CD4-positive, CD25-positive, alpha-beta regulatory T cell (primary cell): ENCODE results near the gene ATP2B3. TPM values are rescaled to one million over a fixed set of nuclear protein-coding genes. Genes with fewer than 3 reads are reported as not detected.
A peak's percentile ranks its signal among the peaks of the same experiment; 100 is the strongest.

Source experiments
- ATAC-seq, 2 donors: fragments of 150-1000 bp; cut with Tn5 transposase; one replicate each; pipeline ENCODE4 v1.10.0; 2021; ENCODE audit warnings: low read depth in 2 of 2, moderate number of reproducible peaks in 2 of 2, moderate library complexity in 1 of 2
- DNase-seq, 3 donors: peaks; one replicate each; pipeline versions ENCODE4 v3.0.0 to v3.0.0-alpha.2; 2012 to 2022; ENCODE audit warnings: mixed read lengths in 1 of 3
- H3K27ac ChIP-seq: one replicate; pipeline ENCODE4 v1.7.0; 2013; ENCODE audit warnings: mild to moderate bottlenecking, low read length; ENCODE audit not compliant: insufficient read depth, poor library complexity, severe bottlenecking
- H3K27me3 ChIP-seq: one replicate; pipeline ENCODE4 v1.7.0; 2013; ENCODE audit warnings: low read length; ENCODE audit not compliant: control insufficient read depth, insufficient read depth
- H3K36me3 ChIP-seq: one replicate; pipeline ENCODE4 v1.7.0; 2013; ENCODE audit warnings: mild to moderate bottlenecking, low read length, moderate library complexity; ENCODE audit not compliant: control insufficient read depth, insufficient read depth
- H3K4me1 ChIP-seq: 2 replicates; pipeline ENCODE4 v1.7.0; 2013; ENCODE audit warnings: mild to moderate bottlenecking, low read length; ENCODE audit not compliant: insufficient read depth, control insufficient read depth, poor library complexity, severe bottlenecking
- H3K4me3 ChIP-seq: one replicate; pipeline ENCODE4 v1.7.0; 2013; ENCODE audit warnings: low read depth, mild to moderate bottlenecking, low read length, moderate library complexity
- H3K9me3 ChIP-seq, 2 experiments: 1 replicate in 1 of 2; 2 replicates in 1 of 2; pipeline ENCODE4 v1.7.0; 2013; ENCODE audit warnings: low read length in 2 of 2, mild to moderate bottlenecking in 1 of 2, moderate library complexity in 1 of 2; ENCODE audit not compliant: control insufficient read depth in 2 of 2
- H3K27ac Mint-ChIP-seq, 3 donors: one replicate each; pipeline ENCODE4 v1.8.0; 2020 to 2022; ENCODE audit warnings: mild to moderate bottlenecking in 3 of 3, mixed read lengths in 3 of 3, moderate library complexity in 2 of 3
- H3K27me3 Mint-ChIP-seq: one replicate; pipeline ENCODE4 v1.8.0; 2022; ENCODE audit warnings: mild to moderate bottlenecking, mixed read lengths
- H3K36me3 Mint-ChIP-seq: one replicate; pipeline ENCODE4 v1.8.0; 2020; ENCODE audit warnings: mixed read lengths
- H3K4me1 Mint-ChIP-seq, 4 donors: one replicate each; pipeline ENCODE4 v1.8.0; 2020 to 2022; ENCODE audit warnings: mixed read lengths in 4 of 4, mild to moderate bottlenecking in 1 of 4
- H3K4me3 Mint-ChIP-seq, 4 donors: one replicate each; pipeline ENCODE4 v1.8.0; 2020 to 2022; ENCODE audit warnings: mild to moderate bottlenecking in 4 of 4, mixed read lengths in 4 of 4, moderate library complexity in 3 of 4
- H3K9me3 Mint-ChIP-seq, 7 donors: one replicate each; pipeline ENCODE4 v1.8.0; 2020 to 2022; ENCODE audit warnings: mixed read lengths in 7 of 7, mild to moderate bottlenecking in 3 of 7, moderate library complexity in 2 of 7
- polyA plus RNA-seq, 4 donors: library from polyadenylated mRNA; unstranded; fragments of 300-500 nt; fragmentation: Illumina TruSeq; gene quantifications; one replicate each; pipeline ENCODE4 v1.2.3, GENCODE V29; 2021
- total RNA-seq: library from RNA; stranded (reverse); gene quantifications from one replicate; pipeline ENCODE4 v1.2.3, GENCODE V29; 2022

ATP2B3 gene
- total RNA-seq (not detected), polyA plus RNA-seq (not detected)

DNA sequence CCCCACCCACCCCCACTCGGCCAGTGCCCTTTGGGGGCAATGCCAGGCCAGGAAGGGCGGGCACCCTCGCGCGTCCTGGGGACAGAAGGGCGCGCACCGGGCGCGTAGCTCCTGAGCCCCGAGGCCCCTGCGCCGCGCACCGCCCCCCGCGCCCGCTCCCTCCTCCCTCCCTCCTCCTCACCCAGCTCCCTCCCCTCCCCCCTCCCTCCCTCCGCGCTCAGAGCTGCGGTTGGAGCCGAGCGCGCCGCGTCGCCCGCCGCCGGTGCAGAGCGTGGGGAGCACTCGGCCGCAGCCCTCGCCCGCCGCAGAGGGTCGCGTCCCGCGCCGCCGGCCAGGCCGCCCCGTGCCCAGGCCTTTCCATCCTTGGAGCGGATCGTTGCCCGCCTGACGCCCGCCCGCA is at the start of gene ATP2B3:
Gene ATP2B3, plus strand, starts transcription at position 220 of the 400 bp plus-strand sequence. CDS start 18,606 bp downstream, outside the sequence.
- Mint-ChIP-seq H3K9me3 (peaks cover 0 to 2% (median 0%) of the 10 kb centered on the region in 7 donors), H3K4me3 (peak within 1 kb of the TSS in 1 of 4 donors; percentile 31), H3K27me3 (peaks cover 11% of the 10 kb centered on the region), H3K27ac (peak within 1 kb of the TSS in 1 of 3 donors; percentile 80), H3K36me3 (no peaks in the 10 kb centered on the region), H3K4me1 (peaks cover 0 to 5% (median 0%) of the 10 kb centered on the region in 4 donors)
- no peaks in the 10 kb centered on the region for H3K27me3 ChIP-seq
- DNase-seq (no peak), ATAC-seq (no peak)
- no peak within 1 kb of the TSS for H3K4me3 ChIP-seq
- no peaks in the 10 kb centered on the region for H3K36me3 ChIP-seq
- H3K9me3 ChIP-seq = no peaks in the 10 kb centered on the region
- H3K4me1 ChIP-seq = no peaks in the 10 kb centered on the region
- no peak within 1 kb of the TSS for H3K27ac ChIP-seq

DNA sequence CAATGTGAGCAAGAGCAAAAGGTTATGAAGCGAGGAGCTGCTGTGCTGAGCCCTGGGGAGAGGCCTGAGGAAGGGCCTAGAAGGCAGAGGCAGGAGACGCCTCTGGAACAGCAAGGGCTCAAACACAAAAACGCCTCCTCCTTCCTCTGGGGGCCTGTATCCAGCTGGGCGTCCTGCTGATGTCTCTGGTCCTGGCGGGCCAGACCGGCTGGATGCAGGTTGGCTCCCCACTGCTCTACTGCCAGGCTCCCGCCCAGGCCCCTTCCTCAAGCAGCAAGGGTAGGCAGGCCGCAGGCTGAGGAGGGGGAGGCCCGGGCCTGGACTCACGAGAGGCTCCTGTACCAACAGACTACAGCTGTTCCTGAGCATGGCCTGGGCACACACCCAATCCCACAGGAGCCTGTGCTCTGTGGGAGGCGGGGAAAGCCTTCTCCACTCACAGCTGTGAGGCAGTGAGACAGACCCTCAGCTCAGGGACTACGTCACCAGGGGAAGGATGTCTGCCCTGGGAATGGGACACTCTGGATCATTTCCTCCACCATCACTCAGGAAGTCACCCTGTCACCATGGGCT is 49.3 kb upstream of the ATP2B3 start:
- peak overlapping the region in 2 of 4 donors; percentile 15 to 44 for H3K4me3 Mint-ChIP-seq

GRCh38 chrX:153469811-153470410 is 47.5 kb upstream of the ATP2B3 start:
- Histone ChIP-seq H3K36me3 (no peaks in the 10 kb centered on the region), H3K4me1 (peaks cover 23% of the 10 kb centered on the region), H3K27ac (peak overlapping the region; percentile 51), H3K27me3 (no peaks in the 10 kb centered on the region), H3K9me3 (no peaks in the 10 kb centered on the region), H3K4me3 (peak overlapping the region; percentile 53)
- ATAC-seq (peak; percentile 36 to 44), DNase-seq (peak in 2 of 3 donors; percentile 8 to 75)
- no peaks in the 10 kb centered on the region for H3K27me3 Mint-ChIP-seq
- no peaks in the 10 kb centered on the region for H3K36me3 Mint-ChIP-seq
- peak overlapping the region in 1 of 3 donors; percentile 78 for H3K27ac Mint-ChIP-seq
- peak overlapping the region; percentile 79 to 88 (median 86) for H3K4me3 Mint-ChIP-seq
- H3K4me1 Mint-ChIP-seq = peaks cover 0 to 33% (median 5%) of the 10 kb centered on the region in 4 donors
- no peaks in the 10 kb centered on the region for H3K9me3 Mint-ChIP-seq

More for the DNA sequence above, 49.3 kb upstream of the ATP2B3 start:
- H3K36me3 ChIP-seq = no peaks in the 10 kb centered on the region
- Mint-ChIP-seq H3K27ac (no peak overlapping the region), H3K4me1 (peaks cover 0 to 29% (median 5%) of the 10 kb centered on the region in 4 donors), H3K27me3 (no peaks in the 10 kb centered on the region), H3K36me3 (no peaks in the 10 kb centered on the region), H3K9me3 (no peaks in the 10 kb centered on the region)
- H3K27ac ChIP-seq = no peak overlapping the region
- no peak overlapping the region for H3K4me3 ChIP-seq
- ATAC-seq = no peak
- DNase-seq = no peak
- H3K27me3 ChIP-seq = no peaks in the 10 kb centered on the region
- peaks cover 19% of the 10 kb centered on the region for H3K4me1 ChIP-seq
- H3K9me3 ChIP-seq = no peaks in the 10 kb centered on the region

DNA sequence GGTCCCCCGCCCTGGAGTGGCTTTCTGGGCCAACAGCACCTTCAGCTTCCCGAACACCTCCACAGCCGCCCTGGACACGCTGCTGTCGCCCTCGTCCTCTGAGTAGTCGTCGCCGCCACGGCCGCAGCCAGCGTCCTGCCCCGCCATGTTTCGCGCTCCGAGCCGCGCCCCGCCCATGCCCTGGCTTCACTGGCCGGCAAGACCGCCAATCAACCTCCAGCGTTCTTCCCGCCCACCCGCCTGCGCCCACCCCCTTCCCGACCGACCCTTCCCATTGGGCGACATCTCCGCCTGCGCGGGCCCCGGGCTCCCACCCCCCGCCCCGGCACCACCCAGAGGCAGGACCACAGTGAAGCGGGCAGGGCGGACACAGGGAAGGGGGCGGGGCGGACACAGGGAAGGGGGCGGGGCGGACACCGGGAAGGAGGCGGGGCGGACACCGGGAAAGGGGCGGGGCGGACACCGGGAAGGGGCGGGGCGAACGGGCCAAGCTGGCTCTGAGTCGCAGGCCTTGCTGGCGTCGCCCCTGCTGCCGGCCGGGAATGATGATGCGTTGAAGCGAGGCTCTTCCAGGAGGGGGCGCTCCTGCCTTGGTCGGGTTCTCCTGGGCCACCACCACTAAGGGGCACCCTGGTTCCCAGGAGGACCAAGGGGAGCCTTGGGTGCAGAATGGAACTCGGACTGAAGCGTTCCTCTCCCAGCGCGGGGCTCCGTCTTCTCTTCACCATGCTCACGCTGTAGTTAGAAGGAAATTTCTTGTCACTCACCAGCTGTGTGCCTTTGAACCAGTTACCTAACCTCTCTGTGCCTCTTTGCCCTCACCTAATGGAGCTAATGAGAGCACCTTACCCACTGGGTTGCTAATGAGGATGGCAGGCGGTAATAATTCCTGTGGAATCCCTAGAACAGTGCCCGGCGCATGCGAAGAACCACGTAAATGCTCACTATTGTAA is 46.8 kb upstream of the ATP2B3 start, which contains the start of gene HAUS7:
Gene HAUS7, minus strand, starts transcription at position 166 of the 953 bp plus-strand sequence. Its CDS starts 19 bp downstream, at position 147.
- Histone ChIP-seq H3K9me3 (no peaks in the 10 kb centered on the region), H3K27ac (peak within 1 kb of the TSS; percentile 67), H3K36me3 (no peaks in the 10 kb centered on the region), H3K4me3 (peak within 1 kb of the TSS; percentile 53), H3K4me1 (peaks cover 27% of the 10 kb centered on the region), H3K27me3 (no peaks in the 10 kb centered on the region)
- Mint-ChIP-seq H3K4me3 (peak within 1 kb of the TSS; percentile 84 to 88 (median 86)), H3K9me3 (no peaks in the 10 kb centered on the region), H3K36me3 (no peaks in the 10 kb centered on the region), H3K27ac (peak within 1 kb of the TSS in 2 of 3 donors; percentile 77 to 78), H3K4me1 (peaks cover 0 to 37% (median 5%) of the 10 kb centered on the region in 4 donors), H3K27me3 (no peaks in the 10 kb centered on the region)
- DNase-seq (peak; percentile 81 to 93 (median 85)), ATAC-seq (peak; percentile 86 to 87)

- Histone ChIP-seq H3K27ac (no peak overlapping the region), H3K9me3 (no peaks in the 10 kb centered on the region), H3K36me3 (no peaks in the 10 kb centered on the region), H3K4me1 (peaks cover 27% of the 10 kb centered on the region), H3K4me3 (no peak overlapping the region), H3K27me3 (no peaks in the 10 kb centered on the region)
- ATAC-seq (no peak), DNase-seq (no peak)
- H3K4me3 Mint-ChIP-seq = no peak overlapping the region
- no peaks in the 10 kb centered on the region for H3K36me3 Mint-ChIP-seq
- H3K27ac Mint-ChIP-seq = peak overlapping the region in 2 of 3 donors; percentile 74 to 77
- peaks cover 0 to 41% (median 8%) of the 10 kb centered on the region in 4 donors for H3K4me1 Mint-ChIP-seq
- no peaks in the 10 kb centered on the region for H3K27me3 Mint-ChIP-seq
- H3K9me3 Mint-ChIP-seq = no peaks in the 10 kb centered on the region
Measured at GRCh38 chrX:153471663-153472280, 45.7 kb upstream of the ATP2B3 start.

GRCh38 chrX:153473126-153473525 is 44.3 kb upstream of the ATP2B3 start:
- no peaks in the 10 kb centered on the region for H3K27me3 ChIP-seq
- H3K27ac ChIP-seq = no peak overlapping the region
- no peaks in the 10 kb centered on the region for H3K36me3 ChIP-seq
- Mint-ChIP-seq H3K36me3 (no peaks in the 10 kb centered on the region), H3K27ac (peak overlapping the region in 1 of 3 donors; percentile 25), H3K27me3 (no peaks in the 10 kb centered on the region), H3K9me3 (no peaks in the 10 kb centered on the region), H3K4me1 (peaks cover 0 to 33% (median 6%) of the 10 kb centered on the region in 4 donors), H3K4me3 (peak overlapping the region in 2 of 4 donors; percentile 57 to 68)
- H3K4me3 ChIP-seq = no peak overlapping the region
- no peaks in the 10 kb centered on the region for H3K9me3 ChIP-seq
- ATAC-seq (no peak), DNase-seq (no peak)
- peaks cover 27% of the 10 kb centered on the region for H3K4me1 ChIP-seq

- no peaks in the 10 kb centered on the region for H3K27me3 ChIP-seq
- Mint-ChIP-seq H3K4me3 (peak overlapping the region in 3 of 4 donors; percentile 45 to 72 (median 62)), H3K9me3 (no peaks in the 10 kb centered on the region), H3K4me1 (peaks cover 0 to 28% (median 4%) of the 10 kb centered on the region in 4 donors), H3K27me3 (no peaks in the 10 kb centered on the region), H3K36me3 (no peaks in the 10 kb centered on the region), H3K27ac (peak overlapping the region in 2 of 3 donors; percentile 32 to 48)
- H3K36me3 ChIP-seq = no peaks in the 10 kb centered on the region
- DNase-seq (peak in 1 of 3 donors; percentile 7), ATAC-seq (no peak)
- no peak overlapping the region for H3K27ac ChIP-seq
- H3K9me3 ChIP-seq = no peaks in the 10 kb centered on the region
- no peak overlapping the region for H3K4me3 ChIP-seq
- peaks cover 17% of the 10 kb centered on the region for H3K4me1 ChIP-seq
Measured at GRCh38 chrX:153474266-153474665, 43.2 kb upstream of the ATP2B3 start.
